IMR-90 (cell line): ENCODE results near the gene MCRIP2.

Source experiments
- BHLHE40 ChIP-seq: fragments of 150-350 bp; IDR thresholded peaks from 2 replicates; pipeline ENCODE4 v1.6.1; 2016; ENCODE audit warnings: mild to moderate bottlenecking, low read depth, low read length
- CEBPB ChIP-seq: IDR thresholded peaks from 2 replicates; pipeline ENCODE4 v1.6.1; 2012; ENCODE audit warnings: low read depth, low read length, improper control_type of control experiment
- CTCF ChIP-seq: conservative IDR thresholded peaks from 2 replicates; pipeline ENCODE4 v1.5.1; 2012; ENCODE audit warnings: mild to moderate bottlenecking, low read depth, low read length, improper control_type of control experiment
- ELK1 ChIP-seq: fragments of 150-350 bp; IDR thresholded peaks from 2 replicates; pipeline ENCODE4 v1.6.1; 2016; ENCODE audit warnings: low read depth, mild to moderate bottlenecking, low read length, moderate library complexity, borderline replicate concordance
- FOS ChIP-seq: fragments of 150-350 bp; IDR thresholded peaks from 2 replicates; pipeline ENCODE4 v1.6.1; 2016; ENCODE audit warnings: low read depth, low read length
- MAFK ChIP-seq: IDR thresholded peaks from 2 replicates; pipeline ENCODE4 v1.6.1; 2012; ENCODE audit warnings: low read depth, low read length, improper control_type of control experiment
- MAZ ChIP-seq: IDR thresholded peaks from 2 replicates; pipeline ENCODE4 v1.6.1; 2012; ENCODE audit warnings: low read depth, mild to moderate bottlenecking, low read length, improper control_type of control experiment, moderate library complexity, borderline replicate concordance
- MXI1 ChIP-seq: IDR thresholded peaks from 2 replicates; pipeline ENCODE4 v1.6.1; 2012; ENCODE audit warnings: low read depth, mild to moderate bottlenecking, low read length, moderate library complexity, borderline replicate concordance
- NFE2L2 ChIP-seq: fragments of 150-350 bp; IDR thresholded peaks from 2 replicates; pipeline ENCODE4 v1.6.1; 2016; ENCODE audit warnings: low read depth, mild to moderate bottlenecking, low read length
- POLR2A ChIP-seq: IDR thresholded peaks from 2 replicates; pipeline ENCODE4 v1.6.1; 2012; ENCODE audit warnings: mild to moderate bottlenecking, low read depth, low read length
- RAD21 ChIP-seq: IDR thresholded peaks from 2 replicates; pipeline ENCODE4 v1.6.1; 2012; ENCODE audit warnings: low read length, improper control_type of control experiment
- RCOR1 ChIP-seq: IDR thresholded peaks from 2 replicates; pipeline ENCODE4 v1.6.1; 2012; ENCODE audit warnings: mild to moderate bottlenecking, low read length, improper control_type of control experiment; ENCODE audit not compliant: insufficient replicate concordance
- RFX5 ChIP-seq: IDR thresholded peaks from 2 replicates; pipeline ENCODE4 v1.8.0; 2012; ENCODE audit warnings: low read depth, mild to moderate bottlenecking, low read length, moderate library complexity
- USF2 ChIP-seq: fragments of 150-350 bp; IDR thresholded peaks from 2 replicates; pipeline ENCODE4 v1.6.1; 2017; ENCODE audit warnings: mild to moderate bottlenecking, antibody characterized with exemption, low read length, low read depth

- TF ChIP-seq RFX5 (no peak), CTCF (no peak), POLR2A (no peak), MXI1 (no peak), BHLHE40 (no peak), RAD21 (no peak), NFE2L2 (no peak), USF2 (no peak), FOS (no peak), RCOR1 (no peak), MAFK (no peak), CEBPB (no peak), ELK1 (no peak), MAZ (no peak)
These were observed 31.9 kb downstream of the MCRIP2 start for GRCh38 chr16:673399-673991.
